SU-DHL-6 (cell line): Measurements from ENCODE around the gene POLG2.

Experiments
- H2AFZ ChIP-seq: fragments of 200-600 bp; sonication (generic); 2 replicates; pipeline ENCODE4 v1.6.1; 2014; ENCODE audit warnings: low read depth, mild to moderate bottlenecking, moderate library complexity, mixed read lengths, antibody characterized with exemption, low read length; ENCODE audit not compliant: severe bottlenecking
- H3F3A ChIP-seq: fragments of 200-600 bp; shearing (Covaris generic); 2 replicates; pipeline ENCODE4 v1.6.0; 2016; ENCODE audit warnings: antibody characterized with exemption, mild to moderate bottlenecking; ENCODE audit not compliant: insufficient read depth
- H3K27ac ChIP-seq: fragments of 200-600 bp; sonication (generic); 2 replicates; pipeline ENCODE4 v1.5.1; 2016; ENCODE audit warnings: low read depth, mild to moderate bottlenecking, low read length, moderate library complexity, mixed read lengths
- H3K27me3 ChIP-seq: fragments of 200-600 bp; sonication (generic), shearing (Covaris generic); 2 replicates; pipeline ENCODE4 v1.6.0; 2014; ENCODE audit warnings: mild to moderate bottlenecking, low read length
- H3K36me3 ChIP-seq: fragments of 200-600 bp; sonication (generic); 2 replicates; pipeline ENCODE4 v1.6.1; 2014; ENCODE audit warnings: mild to moderate bottlenecking, low read length, mixed read lengths
- H3K4me2 ChIP-seq: fragments of 300-600, 200-600 bp; shearing (Covaris generic), sonication (generic); 2 replicates; pipeline ENCODE4 v1.6.0; 2014; ENCODE audit warnings: low read length, low read depth, mild to moderate bottlenecking; ENCODE audit not compliant: poor library complexity, severe bottlenecking
- H3K4me3 ChIP-seq: fragments of 200-600 bp; sonication (generic); 2 replicates; pipeline ENCODE4 v1.5.1; 2014; ENCODE audit warnings: antibody characterized with exemption, low read length, mild to moderate bottlenecking, mixed read lengths; ENCODE audit not compliant: insufficient read depth, poor library complexity, severe bottlenecking
- H3K79me2 ChIP-seq: fragments of 200-600 bp; sonication (generic); 2 replicates; pipeline ENCODE4 v1.6.1; 2014; ENCODE audit warnings: mild to moderate bottlenecking, low read length, moderate library complexity; ENCODE audit not compliant: insufficient read depth
- H3K9ac ChIP-seq: fragments of 200-600 bp; sonication (generic); 2 replicates; pipeline ENCODE4 v1.7.0; 2014; ENCODE audit warnings: mild to moderate bottlenecking, low read length
- H3K9me2 ChIP-seq: fragments of 200-600 bp; sonication (generic); replicated peaks from 2 replicates; pipeline ENCODE4 v1.6.1; 2014; ENCODE audit warnings: low read length; ENCODE audit not compliant: insufficient read depth
- H3K9me3 ChIP-seq: fragments of 200-600 bp; sonication (generic); 2 replicates; pipeline ENCODE4 v1.6.1; 2014; ENCODE audit warnings: low read length, mixed read lengths; ENCODE audit not compliant: insufficient read depth
- H4K20me1 ChIP-seq: fragments of 200-600 bp; sonication (generic); 2 replicates; pipeline ENCODE4 v1.6.1; 2014; ENCODE audit warnings: low read depth, mild to moderate bottlenecking, antibody characterized with exemption, low read length, moderate library complexity, mixed read lengths
- CTCF ChIP-seq: fragments of 200-600 bp; sonication (generic); IDR thresholded peaks from one replicate; pipeline ENCODE4 v1.5.1; 2017; ENCODE audit warnings: antibody characterized with exemption, mild to moderate bottlenecking, low read length, moderate library complexity; ENCODE audit not compliant: insufficient read depth, poor library complexity, severe bottlenecking
- EZH2phosphoT487 ChIP-seq: fragments of 200-600 bp; sonication (generic), shearing (Covaris generic); conservative IDR thresholded peaks from 2 replicates; pipeline ENCODE4 v1.6.1; 2018; ENCODE audit warnings: mild to moderate bottlenecking, antibody characterized with exemption, low read length, moderate library complexity, mixed read lengths

Gene POLG2

GRCh38 chr17:64494121-64494520, 2.7 kb downstream of the POLG2 start:
- peak overlapping the region; percentile 95 for H3K4me2 ChIP-seq
- H3K4me3 ChIP-seq, result peak overlapping the region; percentile 95
- H3F3A ChIP-seq, result peaks cover 51% of the 10 kb centered on the region
- H3K79me2 ChIP-seq, result peaks cover 35% of the 10 kb centered on the region
- no peaks in the 10 kb centered on the region for H3K9me2 ChIP-seq
- TF ChIP-seq EZH2phosphoT487, result no peak
- no peak for TF ChIP-seq CTCF
- H3K27ac ChIP-seq, result peak overlapping the region; percentile 45; the same call in 1 of the 2 replicates
- no peaks in the 10 kb centered on the region for H3K27me3 ChIP-seq
- H2AFZ ChIP-seq, result no peak overlapping the region
- peaks cover 24% of the 10 kb centered on the region for H3K36me3 ChIP-seq
- no peaks in the 10 kb centered on the region for H4K20me1 ChIP-seq
- H3K9me3 ChIP-seq, result no peaks in the 10 kb centered on the region
- H3K9ac ChIP-seq, result peak overlapping the region; percentile 85; the same call in 1 of the 2 replicates

DNA sequence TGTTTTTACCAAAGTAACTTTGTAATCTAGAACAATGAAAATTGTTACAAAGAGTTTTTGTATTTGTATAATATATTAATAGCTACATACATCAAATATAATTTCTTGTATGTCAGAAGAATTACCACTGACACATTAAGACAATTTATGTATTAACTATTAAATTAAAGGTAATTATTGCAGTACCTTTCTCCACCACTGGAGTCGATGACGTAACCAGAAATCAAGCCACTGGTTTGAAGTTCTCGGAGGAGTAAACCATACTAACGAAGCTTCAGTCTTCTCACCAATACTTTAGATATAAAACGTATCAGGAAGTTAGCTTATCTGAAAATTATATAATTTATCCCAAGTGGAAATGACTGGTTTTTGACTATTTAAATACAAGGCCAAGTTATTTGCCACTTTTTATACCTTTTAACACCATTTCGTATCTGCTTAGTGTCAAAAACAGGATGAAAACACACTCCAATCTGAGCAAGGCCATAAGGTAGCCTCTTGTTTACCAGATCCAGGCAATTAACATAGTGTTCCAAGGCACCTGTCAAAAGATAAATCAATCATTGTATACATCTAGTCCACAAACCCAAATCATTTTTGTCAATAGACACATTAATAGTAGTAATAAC, 4.3 kb downstream of the POLG2 start:
- peaks cover 28% of the 10 kb centered on the region for H3K36me3 ChIP-seq
- H3K9ac ChIP-seq, result no peak overlapping the region
- peaks cover 36% of the 10 kb centered on the region for H3F3A ChIP-seq
- H2AFZ ChIP-seq, result no peak overlapping the region
- no peak overlapping the region for H3K27ac ChIP-seq
- H3K79me2 ChIP-seq, result peaks cover 35% of the 10 kb centered on the region
- no peak overlapping the region for H3K4me2 ChIP-seq
- H3K9me2 ChIP-seq, result no peaks in the 10 kb centered on the region
- H3K9me3 ChIP-seq, result no peaks in the 10 kb centered on the region
- TF ChIP-seq EZH2phosphoT487, result no peak
- peak; percentile 48 for TF ChIP-seq CTCF
- H3K27me3 ChIP-seq, result no peaks in the 10 kb centered on the region
- H3K4me3 ChIP-seq, result no peak overlapping the region
- H4K20me1 ChIP-seq, result no peaks in the 10 kb centered on the region

GRCh38 chr17:64491994-64492393, 4.9 kb downstream of the POLG2 start:
- H2AFZ ChIP-seq, result no peak overlapping the region
- H3K9me3 ChIP-seq, result no peaks in the 10 kb centered on the region
- no peaks in the 10 kb centered on the region for H3K27me3 ChIP-seq
- peaks cover 30% of the 10 kb centered on the region for H3K36me3 ChIP-seq
- no peak overlapping the region for H3K4me2 ChIP-seq
- H4K20me1 ChIP-seq, result no peaks in the 10 kb centered on the region
- TF ChIP-seq EZH2phosphoT487 (no peak), CTCF (no peak)
- H3K9me2 ChIP-seq, result no peaks in the 10 kb centered on the region
- H3K9ac ChIP-seq, result no peak overlapping the region
- no peak overlapping the region for H3K27ac ChIP-seq
- H3K4me3 ChIP-seq, result no peak overlapping the region
- peaks cover 35% of the 10 kb centered on the region for H3K79me2 ChIP-seq
- peaks cover 30% of the 10 kb centered on the region for H3F3A ChIP-seq
